ENCODE measurements around the gene DIDO1.

GRCh38 chr20:62878244-62879038 is 47.9 kb downstream of the DIDO1 start:
- TF ChIP-seq, protein P1, sequence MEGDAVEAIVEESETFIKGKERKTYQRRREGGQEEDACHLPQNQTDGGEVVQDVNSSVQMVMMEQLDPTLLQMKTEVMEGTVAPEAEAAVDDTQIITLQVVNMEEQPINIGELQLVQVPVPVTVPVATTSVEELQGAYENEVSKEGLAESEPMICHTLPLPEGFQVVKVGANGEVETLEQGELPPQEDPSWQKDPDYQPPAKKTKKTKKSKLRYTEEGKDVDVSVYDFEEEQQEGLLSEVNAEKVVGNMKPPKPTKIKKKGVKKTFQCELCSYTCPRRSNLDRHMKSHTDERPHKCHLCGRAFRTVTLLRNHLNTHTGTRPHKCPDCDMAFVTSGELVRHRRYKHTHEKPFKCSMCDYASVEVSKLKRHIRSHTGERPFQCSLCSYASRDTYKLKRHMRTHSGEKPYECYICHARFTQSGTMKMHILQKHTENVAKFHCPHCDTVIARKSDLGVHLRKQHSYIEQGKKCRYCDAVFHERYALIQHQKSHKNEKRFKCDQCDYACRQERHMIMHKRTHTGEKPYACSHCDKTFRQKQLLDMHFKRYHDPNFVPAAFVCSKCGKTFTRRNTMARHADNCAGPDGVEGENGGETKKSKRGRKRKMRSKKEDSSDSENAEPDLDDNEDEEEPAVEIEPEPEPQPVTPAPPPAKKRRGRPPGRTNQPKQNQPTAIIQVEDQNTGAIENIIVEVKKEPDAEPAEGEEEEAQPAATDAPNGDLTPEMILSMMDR (IDR thresholded peaks at IDR 0.05) = no peak
- no peak for TF ChIP-seq JUNB (IDR thresholded peaks at IDR 0.05)
- TF ChIP-seq ZNF302 (CRISPR knock-in tag; IDR thresholded peaks at IDR 0.05) = no peak

All from A549 (cell line).